Naive thymus-derived CD8-positive, alpha-beta T cell (primary cell): ENCODE measurements around the gene COL7A1. TPM values are rescaled to one million over a fixed set of nuclear protein-coding genes. Genes with fewer than 3 reads are reported as not detected.

Source experiments
- ATAC-seq, 2 donors: fragments of 150-1000 bp; cut with Tn5 transposase in 1 of 2; sonication (Bioruptor Pico), chemical (Tn5 transposase) in 1 of 2; 1 replicate in 1 of 2; 2 replicates in 1 of 2; pipeline ENCODE4 v1.10.0; 2021; ENCODE audit warnings: mild to moderate bottlenecking in 2 of 2, moderate library complexity in 2 of 2
- POLR2A ChIA-PET: fragments of 350-600 bp; sonication (Branson Sonifier 250); formaldehyde crosslinking; loops from one replicate; lab custom pipeline; 2021; ENCODE audit warnings: antibody characterized with exemption; lab: Charles Lee
- DNase-seq, 10 donors: peaks; one replicate each; pipeline versions ENCODE4 v3.0.0 to v3.0.0-alpha.2; 2020 to 2022
- H3K27ac Mint-ChIP-seq, 10 donors: one replicate each; pipeline ENCODE4 v1.8.0; 2020 to 2022; ENCODE audit warnings: mild to moderate bottlenecking in 10 of 10, mixed read lengths in 10 of 10, moderate library complexity in 4 of 10, inconsistent platforms in 1 of 10
- H3K27me3 Mint-ChIP-seq, 5 donors: one replicate each; pipeline ENCODE4 v1.8.0; 2021 to 2022; ENCODE audit warnings: mixed read lengths in 5 of 5
- H3K36me3 Mint-ChIP-seq, 3 donors: one replicate each; pipeline ENCODE4 v1.8.0; 2020 to 2022; ENCODE audit warnings: mixed read lengths in 3 of 3, mild to moderate bottlenecking in 2 of 3, inconsistent platforms in 1 of 3
- H3K4me1 Mint-ChIP-seq, 4 donors: one replicate each; pipeline ENCODE4 v1.8.0; 2021 to 2022; ENCODE audit warnings: mixed read lengths in 4 of 4
- H3K4me3 Mint-ChIP-seq, 10 donors: one replicate each; pipeline ENCODE4 v1.8.0; 2020 to 2022; ENCODE audit warnings: mild to moderate bottlenecking in 10 of 10, mixed read lengths in 10 of 10, moderate library complexity in 6 of 10, inconsistent platforms in 1 of 10
- H3K9me3 Mint-ChIP-seq, 9 donors: one replicate each; pipeline ENCODE4 v1.8.0; 2020 to 2022; ENCODE audit warnings: mixed read lengths in 9 of 9, mild to moderate bottlenecking in 3 of 9, inconsistent platforms in 1 of 9, moderate library complexity in 1 of 9
- polyA plus RNA-seq, 3 donors: library from polyadenylated mRNA; unstranded; fragments of 300-500 nt; fragmentation: Illumina TruSeq; gene quantifications; one replicate each; pipeline ENCODE4 v1.2.3, GENCODE V29; 2021
- total RNA-seq, 8 experiments: library from RNA in 2 of 8; stranded (reverse) in 2 of 8; gene quantifications; one replicate each; pipeline ENCODE4 v1.2.3 and lab custom pipeline; 2021 to 2026

COL7A1 gene
- total and polyA plus RNA-seq, 5 experiments from 2014 or later = 0.27 to 1.8 (median 1.6) TPM; not detected in 2

DNA sequence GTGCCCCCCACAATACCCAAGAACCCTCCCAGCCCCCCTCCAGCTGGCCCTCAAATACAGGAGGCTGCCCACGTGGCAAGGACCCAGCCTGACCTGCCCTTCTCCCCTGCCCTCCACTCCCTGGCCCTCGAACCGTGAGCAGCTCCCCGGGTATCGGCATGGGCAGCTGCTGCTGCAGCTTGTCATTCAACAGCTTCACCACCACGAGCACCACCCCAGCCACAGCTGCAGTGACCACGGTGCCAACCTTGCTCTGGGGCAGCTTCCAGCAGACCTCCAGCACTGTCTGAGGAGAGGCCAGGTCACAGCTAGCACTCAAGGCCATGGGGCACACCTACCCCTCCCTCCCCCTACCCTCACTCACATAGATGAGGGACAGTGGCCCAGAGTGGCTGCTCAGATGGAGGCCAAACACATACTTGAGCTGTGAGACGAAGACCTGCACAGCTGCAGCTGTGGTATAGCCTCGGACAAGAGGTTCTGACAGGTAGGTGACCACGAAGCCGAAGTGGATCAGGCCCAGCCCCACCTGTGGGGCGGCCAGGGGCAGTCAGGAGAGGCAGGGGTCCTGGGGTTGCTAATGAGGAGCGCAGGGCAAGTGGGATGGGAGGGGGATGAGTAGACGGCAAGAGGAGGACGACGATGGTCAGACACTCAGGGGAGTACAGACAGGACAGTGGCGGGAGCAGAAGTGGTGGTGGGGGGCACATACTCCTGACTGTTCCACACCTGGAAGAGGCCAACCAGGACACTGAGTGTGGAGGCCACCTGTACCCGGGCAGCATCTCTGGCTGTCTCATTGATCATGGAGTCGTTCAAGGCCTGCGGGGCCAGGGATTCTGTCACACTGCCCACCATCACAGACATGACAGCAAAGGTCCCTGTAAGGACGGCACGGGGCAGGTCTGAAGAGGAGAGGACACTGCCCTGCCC, 36.7 kb upstream of the COL7A1 start:
- no peak for ATAC-seq
- peaks cover 7 to 24% (median 19%) of the 10 kb centered on the region in 4 donors for H3K4me1 Mint-ChIP-seq

DNA sequence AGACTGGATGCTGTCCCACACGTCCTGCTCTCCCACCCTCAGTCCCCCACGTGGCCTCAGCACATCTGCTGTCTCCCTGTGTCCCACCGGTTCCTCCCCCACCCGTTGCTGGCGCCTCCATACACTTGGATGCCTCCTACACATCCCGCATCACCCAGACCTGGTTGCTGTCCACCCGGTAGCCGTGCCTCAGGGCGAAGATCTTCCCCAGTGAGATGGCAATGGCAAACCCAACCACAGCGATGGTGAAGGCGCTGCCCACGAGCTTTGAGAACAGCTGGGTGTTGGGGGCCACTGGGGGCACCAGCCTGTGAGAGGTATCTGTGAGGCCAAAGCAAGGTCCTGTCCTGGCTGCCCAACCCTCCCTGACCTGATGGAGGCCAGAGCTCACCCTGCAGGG, 35.7 kb upstream of the COL7A1 start:
- Mint-ChIP-seq H3K4me3 (no peak overlapping the region), H3K27ac (no peak overlapping the region), H3K36me3 (peaks cover 0 to 20% (median 13%) of the 10 kb centered on the region in 3 donors), H3K9me3 (no peaks in the 10 kb centered on the region), H3K4me1 (peaks cover 7 to 19% (median 15%) of the 10 kb centered on the region in 4 donors), H3K27me3 (no peaks in the 10 kb centered on the region)
- POLR2A ChIA-PET = interaction anchor here (0.6 kb wide), 1 partner anchor 346 kb away, joined by 3 read pairs; no protein-coding TSS in a partner anchor
- ATAC-seq (no peak), DNase-seq (no peak)

More for the DNA sequence above, 36.7 kb upstream of the COL7A1 start:
- peaks cover 0 to 20% (median 13%) of the 10 kb centered on the region in 3 donors for H3K36me3 Mint-ChIP-seq
- peak overlapping the region in 1 of 10 donors; percentile 91 for H3K27ac Mint-ChIP-seq
- POLR2A ChIA-PET = no interaction called here
- DNase-seq = no peak
- no peaks in the 10 kb centered on the region for H3K9me3 Mint-ChIP-seq
- peak overlapping the region in 2 of 10 donors; percentile 18 to 41 for H3K4me3 Mint-ChIP-seq
- no peaks in the 10 kb centered on the region for H3K27me3 Mint-ChIP-seq

DNA sequence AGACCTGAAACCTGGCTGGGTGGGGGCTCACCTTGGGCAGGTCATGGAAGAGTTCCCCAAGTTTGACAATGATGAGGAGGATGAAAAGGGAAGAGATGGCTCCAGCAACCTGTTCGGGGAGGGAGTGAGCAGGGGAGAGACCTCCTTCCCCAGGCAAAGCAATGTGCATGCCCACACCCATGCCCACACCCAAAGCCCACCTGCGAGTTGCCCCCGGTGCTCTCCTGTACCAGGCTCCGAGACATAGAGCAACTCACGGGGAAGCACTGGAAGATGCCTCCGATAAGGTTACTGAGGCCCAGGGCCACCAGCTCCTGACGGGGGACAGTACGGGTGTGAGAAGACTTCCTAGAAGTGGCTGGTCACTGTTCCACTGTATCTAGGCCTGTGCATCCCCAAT, 35.3 kb upstream of the COL7A1 start:
- no peaks in the 10 kb centered on the region for H3K9me3 Mint-ChIP-seq
- H3K4me1 Mint-ChIP-seq = peaks cover 7 to 18% (median 13%) of the 10 kb centered on the region in 4 donors
- no peaks in the 10 kb centered on the region for H3K27me3 Mint-ChIP-seq
- peak overlapping the region in 1 of 10 donors; percentile 78 for H3K4me3 Mint-ChIP-seq
- H3K27ac Mint-ChIP-seq = no peak overlapping the region
- peaks cover 0 to 20% (median 13%) of the 10 kb centered on the region in 3 donors for H3K36me3 Mint-ChIP-seq
- POLR2A ChIA-PET = interaction anchor here (0.6 kb wide), 1 partner anchor 347 kb away, joined by 3 read pairs; no protein-coding TSS in a partner anchor
- no peak for DNase-seq
- ATAC-seq = no peak

DNA sequence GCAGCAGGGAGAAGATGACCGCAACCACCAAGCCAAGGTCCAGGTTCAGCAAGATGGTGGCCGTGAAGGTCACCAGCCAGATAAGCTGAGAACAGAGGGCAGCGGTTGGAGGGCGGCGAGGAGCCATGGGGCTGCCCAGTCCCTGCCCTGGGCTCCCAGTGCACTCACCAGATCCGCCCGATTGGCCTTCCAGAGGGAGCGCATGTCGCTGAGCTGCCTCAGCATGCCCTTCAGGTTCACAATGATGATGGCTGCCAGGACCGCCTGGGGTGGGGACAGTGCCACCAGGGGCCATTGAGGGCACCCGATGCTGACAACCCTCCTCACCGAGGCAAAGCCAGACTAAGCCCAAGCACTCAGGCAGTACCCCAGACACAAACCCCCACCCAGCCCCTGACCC, 34.8 kb upstream of the COL7A1 start:
- Mint-ChIP-seq H3K27ac (no peak overlapping the region), H3K4me1 (peaks cover 7 to 19% (median 13%) of the 10 kb centered on the region in 4 donors), H3K9me3 (no peaks in the 10 kb centered on the region), H3K27me3 (no peaks in the 10 kb centered on the region), H3K4me3 (peak overlapping the region in 1 of 10 donors; percentile 78), H3K36me3 (peaks cover 0 to 20% (median 13%) of the 10 kb centered on the region in 3 donors)
- DNase-seq = no peak
- POLR2A ChIA-PET = no interaction called here
- ATAC-seq = no peak

DNA sequence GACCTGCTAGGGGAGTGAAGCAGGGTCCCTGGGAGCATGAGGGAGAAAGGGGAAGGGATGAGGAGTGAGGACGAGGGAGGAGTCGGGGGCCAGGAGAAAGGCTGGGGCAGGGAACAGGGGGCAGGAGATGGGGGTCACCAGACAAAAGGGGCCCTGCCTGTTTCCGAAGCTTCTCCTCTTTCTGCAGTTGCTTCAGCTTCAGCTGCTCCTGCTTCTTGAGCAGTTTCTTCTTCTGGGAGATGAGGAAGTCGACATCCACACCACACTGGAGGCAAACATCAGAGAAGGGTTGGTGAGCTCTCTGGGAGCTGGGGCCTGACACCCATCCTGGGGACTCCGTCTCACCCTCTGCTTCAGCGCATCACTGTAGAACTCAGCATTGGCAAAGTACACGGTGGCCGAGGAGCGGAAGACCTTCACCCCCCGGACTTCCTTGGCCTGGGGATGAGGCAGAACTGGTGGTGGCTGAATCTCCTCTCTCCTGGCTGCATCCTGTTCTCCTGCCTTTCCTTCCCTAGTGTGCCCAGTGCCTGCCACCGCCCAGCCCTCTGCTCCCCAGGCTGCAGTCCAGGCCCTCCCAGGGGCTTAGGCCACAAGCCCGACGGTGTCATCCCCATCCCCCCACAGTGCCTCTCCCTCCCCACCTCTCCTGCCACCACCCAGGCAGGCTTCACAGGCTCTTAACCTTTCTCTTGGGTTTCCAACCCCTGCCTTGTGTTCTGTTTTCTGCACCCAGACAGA, 33.3 kb upstream of the COL7A1 start:
- H3K4me3 Mint-ChIP-seq = no peak overlapping the region

DNA sequence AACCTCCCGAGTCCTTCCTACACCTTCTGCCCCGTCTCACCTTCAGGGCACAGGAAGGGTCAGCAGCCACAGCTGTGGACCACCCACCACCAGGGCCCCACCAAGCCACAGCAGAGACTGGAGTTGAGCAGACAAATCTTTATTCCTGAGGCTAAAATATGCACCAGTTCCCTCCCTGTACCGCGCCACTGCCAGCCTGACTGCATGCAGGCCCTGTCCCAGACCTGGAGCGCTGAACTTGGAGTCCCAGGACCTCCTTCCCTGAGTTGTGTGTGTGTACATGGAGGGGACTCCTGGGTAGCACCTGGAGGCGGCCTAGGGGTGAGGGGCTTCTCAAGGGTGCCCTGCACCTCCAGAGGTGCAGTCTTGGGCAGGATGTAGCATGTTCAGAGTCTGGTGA, 30.5 kb upstream of the COL7A1 start:
- H3K27ac Mint-ChIP-seq = no peak overlapping the region
- no peak for ATAC-seq

More for the DNA sequence above, 33.3 kb upstream of the COL7A1 start:
- ATAC-seq (no peak), DNase-seq (no peak)
- H3K9me3 Mint-ChIP-seq = no peaks in the 10 kb centered on the region
- peaks cover 5 to 20% (median 15%) of the 10 kb centered on the region in 4 donors for H3K4me1 Mint-ChIP-seq
- H3K27ac Mint-ChIP-seq = peak overlapping the region in 1 of 10 donors; percentile 62
- peaks cover 0 to 20% (median 13%) of the 10 kb centered on the region in 3 donors for H3K36me3 Mint-ChIP-seq
- POLR2A ChIA-PET = no interaction called here
- H3K27me3 Mint-ChIP-seq = no peaks in the 10 kb centered on the region

DNA sequence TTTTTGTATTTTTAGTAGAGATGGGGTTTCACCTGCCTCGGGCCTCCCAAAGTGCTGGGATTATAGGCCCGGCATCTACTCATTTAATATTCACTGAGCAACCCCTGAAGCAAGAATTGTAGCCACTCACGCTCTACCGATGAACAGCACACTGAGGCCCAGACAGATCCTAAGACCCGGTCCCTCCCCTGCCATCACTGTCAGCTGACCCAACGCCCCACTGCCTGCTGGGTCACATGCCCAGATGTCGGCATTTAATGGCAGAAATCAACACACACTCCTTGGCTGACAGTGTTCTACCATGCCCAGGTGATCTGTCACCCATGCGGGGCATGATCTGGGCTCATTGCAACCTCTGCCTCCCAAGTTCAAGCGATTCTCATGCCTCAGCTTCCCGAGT, 29.6 kb upstream of the COL7A1 start:
- POLR2A ChIA-PET = no interaction called here

More for the DNA sequence above, 30.5 kb upstream of the COL7A1 start:
- DNase-seq = no peak
- H3K4me3 Mint-ChIP-seq = no peak overlapping the region
- H3K4me1 Mint-ChIP-seq = peaks cover 5 to 15% (median 12%) of the 10 kb centered on the region in 4 donors
- H3K36me3 Mint-ChIP-seq = peaks cover 0 to 15% (median 13%) of the 10 kb centered on the region in 3 donors
- no peaks in the 10 kb centered on the region for H3K9me3 Mint-ChIP-seq
- no peaks in the 10 kb centered on the region for H3K27me3 Mint-ChIP-seq
- POLR2A ChIA-PET = no interaction called here

DNA sequence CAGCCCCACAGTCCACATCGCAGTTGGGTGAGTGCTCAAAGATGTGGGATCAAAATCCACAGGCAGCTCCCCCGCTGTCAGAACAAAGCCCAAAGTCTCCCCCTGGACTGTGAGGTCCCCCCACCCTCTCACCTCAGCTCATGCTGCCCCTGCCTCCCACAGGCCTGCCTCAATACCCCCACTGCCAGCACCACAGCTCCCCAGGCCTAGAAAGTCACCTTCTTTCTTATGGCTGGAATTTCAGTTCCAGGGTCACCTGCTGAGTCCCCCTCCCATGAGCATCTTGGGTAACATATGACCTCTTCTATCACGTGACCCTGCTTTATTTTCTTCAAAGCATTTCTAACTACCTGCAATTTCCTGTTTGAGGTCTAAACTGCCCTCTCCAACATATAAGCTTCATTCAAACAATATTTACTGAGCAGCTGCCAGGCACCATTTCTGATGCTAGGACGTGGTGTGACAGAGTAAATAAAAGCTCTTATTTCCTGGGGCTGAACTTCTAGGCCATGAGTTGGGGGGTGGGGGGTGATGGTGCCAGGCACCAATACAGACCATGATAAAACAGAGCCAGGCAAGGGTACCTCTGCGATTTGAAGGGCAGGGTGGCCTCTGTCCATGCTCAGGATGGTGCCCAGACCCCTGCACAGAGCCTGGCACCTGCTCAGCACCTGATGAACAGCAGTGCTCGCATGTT, 28.9 kb upstream of the COL7A1 start:
- no peaks in the 10 kb centered on the region for H3K27me3 Mint-ChIP-seq
- peaks cover 5 to 15% (median 10%) of the 10 kb centered on the region in 4 donors for H3K4me1 Mint-ChIP-seq
- H3K4me3 Mint-ChIP-seq = no peak overlapping the region
- ATAC-seq (no peak), DNase-seq (no peak)
- peaks cover 0 to 4% (median 0%) of the 10 kb centered on the region in 9 donors for H3K9me3 Mint-ChIP-seq
- POLR2A ChIA-PET = interaction anchor here (0.6 kb wide), 1 partner anchor 12 kb away, joined by 5 read pairs; no protein-coding TSS in a partner anchor
- H3K27ac Mint-ChIP-seq = peak overlapping the region in 8 of 10 donors; percentile 5 to 52 (median 24)
- H3K36me3 Mint-ChIP-seq = peaks cover 0 to 11% (median 10%) of the 10 kb centered on the region in 3 donors

More for the DNA sequence above, 29.6 kb upstream of the COL7A1 start:
- Mint-ChIP-seq H3K27me3 (no peaks in the 10 kb centered on the region), H3K36me3 (peaks cover 0 to 15% (median 11%) of the 10 kb centered on the region in 3 donors), H3K4me1 (peaks cover 5 to 15% (median 12%) of the 10 kb centered on the region in 4 donors), H3K4me3 (no peak overlapping the region), H3K9me3 (peaks cover 0 to 3% (median 0%) of the 10 kb centered on the region in 9 donors), H3K27ac (peak overlapping the region in 5 of 10 donors; percentile 17 to 63 (median 20))
- ATAC-seq (no peak), DNase-seq (no peak)

DNA sequence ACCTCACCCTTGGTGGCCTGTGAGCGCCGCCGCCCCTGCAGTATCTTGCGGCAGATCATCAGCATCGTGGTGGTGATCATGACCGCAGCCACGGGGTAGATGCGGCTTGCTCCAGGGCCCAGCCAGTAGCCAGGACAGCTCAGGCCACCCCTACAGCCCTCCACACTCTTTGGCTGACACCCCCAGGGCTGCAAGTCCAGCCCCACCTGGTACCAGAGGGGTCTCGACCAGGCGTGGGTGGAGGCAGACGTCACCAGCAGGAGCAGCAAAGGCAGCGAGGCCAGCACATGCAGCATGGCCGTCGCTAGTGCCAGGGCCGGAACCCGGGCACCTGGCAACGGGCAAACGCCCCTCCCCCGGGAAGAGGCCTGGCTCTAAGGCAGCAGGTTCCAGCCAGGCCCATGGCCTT, 26.3 kb upstream of the COL7A1 start, which contains the start of gene TMEM89:
TMEM89 (minus strand) TSS at position 309 of the 409 bp plus-strand sequence; CDS start at position 296, 13 bp downstream.
- peak within 1 kb of the TSS in 1 of 10 donors; percentile 81 for H3K27ac Mint-ChIP-seq
- POLR2A ChIA-PET = interaction anchor here (1.6 kb wide), 1 partner anchor 35 kb away, joined by 3 read pairs; no protein-coding TSS in a partner anchor
- peaks cover 5 to 15% (median 10%) of the 10 kb centered on the region in 4 donors for H3K4me1 Mint-ChIP-seq
- H3K36me3 Mint-ChIP-seq = peaks cover 0 to 8% (median 0%) of the 10 kb centered on the region in 3 donors
- no peaks in the 10 kb centered on the region for H3K27me3 Mint-ChIP-seq
- no peak for ATAC-seq
- H3K4me3 Mint-ChIP-seq = no peak within 1 kb of the TSS
- H3K9me3 Mint-ChIP-seq = peaks cover 0 to 26% (median 0%) of the 10 kb centered on the region in 9 donors
- no peak for DNase-seq

DNA sequence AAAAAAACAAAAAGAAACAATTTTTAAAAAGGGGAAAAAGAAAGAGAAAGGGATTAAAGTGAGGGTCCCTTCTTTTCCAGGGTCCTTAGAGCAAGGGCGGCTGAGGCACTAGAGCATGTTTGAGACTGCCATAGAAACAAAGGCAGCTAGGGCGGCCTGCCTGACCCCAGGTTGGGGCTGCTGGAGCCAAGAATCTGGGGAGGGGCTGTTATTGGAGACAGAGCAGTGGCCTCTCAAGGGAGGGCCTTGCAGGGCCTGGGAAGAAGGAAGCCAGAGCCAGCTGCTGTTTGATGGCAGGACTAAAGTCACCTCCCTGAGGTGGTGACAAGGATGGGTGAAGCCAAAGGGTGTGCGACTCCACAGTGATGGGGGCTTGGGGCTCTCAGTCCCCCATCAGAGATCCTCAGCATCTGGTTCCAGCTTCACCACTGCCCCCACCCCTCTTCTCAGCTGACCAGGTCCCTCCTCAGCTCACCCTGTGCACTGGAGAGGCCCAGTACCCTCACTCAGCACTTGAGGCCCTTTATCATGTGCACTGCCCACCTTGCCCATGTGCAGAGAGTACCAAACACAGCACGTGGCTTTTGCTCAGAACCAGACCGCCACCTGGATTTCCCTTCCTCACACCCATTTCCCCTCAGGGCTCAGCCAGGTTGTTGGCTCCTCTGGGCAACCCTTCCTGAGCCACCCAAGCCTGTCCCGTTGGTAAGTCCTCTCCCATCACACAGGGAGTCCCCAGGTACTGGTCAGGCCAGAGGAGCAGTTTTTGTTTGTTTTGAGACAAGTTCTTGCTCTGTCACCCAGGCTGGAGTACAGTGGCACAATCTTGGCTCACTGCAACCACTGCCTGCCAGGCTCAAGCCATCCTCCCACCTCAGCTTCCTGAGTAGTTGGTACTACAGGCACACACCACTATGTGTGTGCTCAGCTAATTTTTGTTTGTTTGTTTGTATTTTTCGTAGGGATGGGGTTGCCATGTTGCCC, 24.7 kb upstream of the COL7A1 start:
- peaks cover 5 to 12% (median 8%) of the 10 kb centered on the region in 4 donors for H3K4me1 Mint-ChIP-seq
- POLR2A ChIA-PET = no interaction called here
- no peak overlapping the region for H3K27ac Mint-ChIP-seq
- H3K36me3 Mint-ChIP-seq = peaks cover 0 to 8% (median 0%) of the 10 kb centered on the region in 3 donors
- DNase-seq (no peak), ATAC-seq (no peak)
- no peaks in the 10 kb centered on the region for H3K27me3 Mint-ChIP-seq
- H3K4me3 Mint-ChIP-seq = no peak overlapping the region
- H3K9me3 Mint-ChIP-seq = peaks cover 0 to 26% (median 0%) of the 10 kb centered on the region in 9 donors

DNA sequence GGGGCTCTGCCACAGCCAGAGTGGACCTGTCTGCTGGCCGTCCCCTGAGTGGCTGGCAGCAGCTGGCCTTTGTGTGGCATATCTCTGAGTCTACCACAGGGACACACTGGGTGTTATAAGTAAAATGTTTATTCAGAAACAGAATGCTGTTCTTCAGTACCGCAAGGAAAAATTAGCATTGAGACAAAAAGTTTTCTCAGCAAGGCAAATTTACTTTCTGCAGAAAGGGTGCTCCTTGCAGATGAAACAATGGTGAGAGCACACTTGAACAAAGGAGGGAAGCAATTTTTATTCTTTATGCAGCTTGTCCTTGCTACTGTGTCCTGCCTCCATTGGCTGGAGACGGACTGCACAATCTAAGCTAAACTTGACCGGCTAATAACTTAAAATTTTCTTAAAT, 22.4 kb upstream of the COL7A1 start:
- H3K36me3 Mint-ChIP-seq = peaks cover 0 to 8% (median 0%) of the 10 kb centered on the region in 3 donors
- DNase-seq (no peak), ATAC-seq (no peak)
- no peak overlapping the region for H3K27ac Mint-ChIP-seq
- H3K27me3 Mint-ChIP-seq = no peaks in the 10 kb centered on the region
- no peak overlapping the region for H3K4me3 Mint-ChIP-seq
- peaks cover 0 to 26% (median 0%) of the 10 kb centered on the region in 9 donors for H3K9me3 Mint-ChIP-seq
- H3K4me1 Mint-ChIP-seq = no peaks in the 10 kb centered on the region
- POLR2A ChIA-PET = no interaction called here
